Activated CD4-positive, alpha-beta T cell treated with anti-CD3 and anti-CD28 coated beads, Interleukin-2, amount 50 U/mL, for 16 hours (primary cell): Measurements from ENCODE around the gene LYSMD1.

ENCODE experiments used
- DNase-seq: peaks from one replicate; pipeline ENCODE4 v3.0.0-alpha.2; 2020

LYSMD1 gene

GRCh38 chr1:151175041-151175741 is 9.5 kb upstream of the LYSMD1 start:
- no peak for DNase-seq

GRCh38 chr1:151171190-151171589 is 5.5 kb upstream of the LYSMD1 start:
- no peak for DNase-seq

- no peak for DNase-seq
Measured at GRCh38 chr1:151167116-151167515, 1.4 kb upstream of the LYSMD1 start.

- no peak for DNase-seq
Measured at GRCh38 chr1:151166505-151166956, 829 bp upstream of the LYSMD1 start.

GRCh38 chr1:151165281-151165737 is 393 bp downstream of the LYSMD1 start:
- DNase-seq: no peak

- DNase-seq: no peak
Measured at GRCh38 chr1:151164732-151165280, 896 bp downstream of the LYSMD1 start.

- DNase-seq: no peak
Measured at GRCh38 chr1:151159373-151159772, 6.3 kb downstream of the LYSMD1 start.

- DNase-seq: no peak
Measured at GRCh38 chr1:151158751-151159251, 6.9 kb downstream of the LYSMD1 start.

- DNase-seq: no peak
Measured at GRCh38 chr1:151158326-151158725, 7.4 kb downstream of the LYSMD1 start.

GRCh38 chr1:151157067-151157531 is 8.6 kb downstream of the LYSMD1 start:
- DNase-seq: peak; percentile 72

- DNase-seq: peak; percentile 82
Measured at GRCh38 chr1:151156515-151156819, 9.2 kb downstream of the LYSMD1 start, which contains the start of gene TNFAIP8L2. Gene TNFAIP8L2, plus strand, starts transcription at chr1:151156649. Its CDS starts 2,049 bp downstream, at chr1:151158698.

GRCh38 chr1:151147665-151148064 is 18.0 kb downstream of the LYSMD1 start:
- DNase-seq: no peak

GRCh38 chr1:151147132-151147503 is 18.6 kb downstream of the LYSMD1 start:
- DNase-seq: no peak

GRCh38 chr1:151146412-151147131 is 19.1 kb downstream of the LYSMD1 start, which contains the start of gene SEMA6C:
Gene SEMA6C, minus strand, starts transcription at chr1:151146631. Its CDS starts 4,010 bp downstream, at chr1:151142621.
- peak; percentile 91 for DNase-seq

GRCh38 chr1:151146072-151146411 is 19.7 kb downstream of the LYSMD1 start:
- no peak for DNase-seq

- DNase-seq: no peak
Measured at GRCh38 chr1:151145304-151146071, 20.2 kb downstream of the LYSMD1 start.

GRCh38 chr1:151144474-151145303 is 21.0 kb downstream of the LYSMD1 start:
- no peak for DNase-seq

GRCh38 chr1:151143986-151144385 is 21.7 kb downstream of the LYSMD1 start:
- no peak for DNase-seq

- no peak for DNase-seq
Measured at GRCh38 chr1:151143057-151143435, 22.7 kb downstream of the LYSMD1 start.

GRCh38 chr1:151142411-151143056 is 23.2 kb downstream of the LYSMD1 start:
- no peak for DNase-seq

- no peak for DNase-seq
Measured at GRCh38 chr1:151137789-151138188, 27.9 kb downstream of the LYSMD1 start.
